ENCODE data around the gene FUZ. TPM values are rescaled to one million over a fixed set of nuclear protein-coding genes. Genes with fewer than 3 reads are reported as not detected.
A peak's percentile ranks its signal among the peaks of the same experiment; 100 is the strongest.

FUZ gene
- total RNA-seq, 2 donors from 2014 or later = 7.6 to 10.0 TPM

DNA sequence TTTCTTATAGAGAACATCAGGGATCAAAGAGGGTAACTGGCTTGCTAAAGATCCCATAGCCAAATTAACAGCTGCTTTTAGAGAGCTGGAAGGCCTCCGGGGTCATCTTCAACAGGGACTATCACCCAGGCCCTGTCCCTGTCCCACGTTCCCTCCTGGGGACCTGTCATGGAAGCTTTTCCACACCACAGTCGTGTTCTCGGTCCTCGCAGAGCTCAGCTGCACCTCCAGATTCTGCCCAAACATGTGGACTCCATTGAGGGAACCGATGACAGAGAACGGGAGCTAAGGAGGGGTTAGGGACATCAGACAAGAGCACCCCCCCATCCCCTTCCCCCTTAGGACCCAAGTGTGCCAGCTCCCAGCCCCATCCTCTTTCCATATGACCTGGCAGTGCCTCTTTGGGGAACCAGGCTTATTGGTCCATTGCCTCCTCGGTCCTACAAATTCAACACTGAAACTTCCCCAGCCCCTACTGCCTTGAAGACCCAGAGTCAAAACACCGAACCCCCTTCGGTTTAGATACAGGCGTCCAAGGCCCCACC, 568 bp downstream of the FUZ start:
- DNase-seq (no peak), ATAC-seq (no peak)
- intact Hi-C loops (cut with DNase I, micrococcal nuclease) = no loop called here

DNA sequence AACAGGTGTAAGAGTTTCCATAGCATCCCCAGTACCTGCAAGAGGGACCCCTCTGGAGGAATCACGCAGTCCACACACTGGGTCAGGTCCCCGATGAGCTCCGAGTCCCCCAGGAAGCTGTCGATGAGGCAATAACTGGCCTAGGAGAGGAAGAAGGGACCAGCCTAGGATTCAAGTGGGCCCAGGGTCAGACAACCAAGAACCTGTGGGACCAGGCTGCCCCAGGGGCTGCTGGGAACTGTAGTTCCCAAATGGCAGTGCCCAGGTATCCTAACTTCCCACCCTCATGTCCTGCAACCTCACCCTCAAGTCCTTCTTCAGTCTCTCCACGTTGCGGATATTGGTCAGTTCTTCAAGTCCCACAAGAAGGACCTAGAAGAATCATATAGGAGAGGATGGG, 1.8 kb downstream of the FUZ start:
- no peak for ATAC-seq

DNA sequence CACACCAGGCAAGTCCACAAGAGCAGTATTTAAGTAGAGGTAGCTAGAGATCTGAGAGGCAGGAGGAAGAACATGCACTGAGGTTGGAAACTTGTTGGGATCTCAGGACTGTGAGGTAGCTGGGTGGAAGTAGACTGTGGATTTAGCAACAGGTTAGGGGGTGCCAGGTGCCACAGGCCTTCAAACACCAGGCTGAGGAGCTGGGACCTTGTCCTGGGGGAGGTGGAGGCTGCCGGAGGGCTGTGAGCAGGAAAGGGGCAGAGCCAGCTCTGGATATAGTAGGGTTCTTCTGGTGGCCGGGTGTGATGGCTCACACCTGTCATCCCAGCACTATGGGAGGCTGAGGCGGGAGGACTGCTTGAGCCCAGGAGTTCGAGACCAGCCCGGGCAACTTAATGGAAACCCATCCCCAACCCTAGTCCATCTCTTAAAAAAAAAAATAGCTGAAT, 3.1 kb downstream of the FUZ start:
- no peak for DNase-seq
- intact Hi-C loops (cut with DNase I, micrococcal nuclease) = no loop called here
- ATAC-seq = no peak

More for the DNA sequence above, 1.8 kb downstream of the FUZ start:
- no peak for DNase-seq
- intact Hi-C loops (cut with DNase I, micrococcal nuclease) = no loop called here

DNA sequence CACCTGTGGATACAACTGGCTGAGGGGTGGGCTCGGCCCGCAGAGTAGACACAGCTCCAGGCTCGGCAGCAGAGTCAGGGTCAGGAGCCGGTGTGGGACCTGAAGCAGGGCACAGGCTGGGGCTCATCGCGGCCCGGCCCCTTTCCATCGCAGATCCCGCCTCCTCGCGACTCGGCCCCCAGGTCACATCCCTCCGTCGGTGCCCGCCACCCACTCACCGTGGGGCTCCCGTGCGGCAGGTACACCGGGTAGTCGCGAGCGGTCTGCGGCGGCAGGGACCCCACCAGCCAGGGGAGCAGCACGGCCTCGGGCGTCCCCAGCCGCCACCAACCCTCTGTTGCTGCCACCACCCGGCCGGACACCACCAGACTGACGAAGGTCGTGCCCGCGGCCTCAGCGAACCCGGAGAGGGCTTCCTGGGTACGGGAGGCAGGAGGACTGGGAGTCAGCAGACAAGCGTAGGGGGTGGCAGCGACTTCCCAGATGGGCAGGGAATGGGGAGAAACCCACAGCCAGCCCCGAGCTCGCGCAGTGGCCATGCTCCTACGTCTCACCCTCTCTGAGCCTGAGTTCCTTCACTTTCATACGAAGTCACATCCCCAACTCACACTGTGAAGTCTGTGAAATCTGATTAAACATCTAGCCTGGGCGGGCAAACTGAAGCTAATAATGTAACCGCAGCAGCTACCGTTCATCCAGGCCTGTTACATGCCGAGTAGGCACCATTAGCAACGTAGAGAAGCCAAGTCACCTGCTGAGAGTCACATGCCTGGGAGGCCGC, 3.7 kb downstream of the FUZ start:
- peak; percentile 49 for ATAC-seq
- intact Hi-C loops (cut with DNase I, micrococcal nuclease) = no loop called here

DNA sequence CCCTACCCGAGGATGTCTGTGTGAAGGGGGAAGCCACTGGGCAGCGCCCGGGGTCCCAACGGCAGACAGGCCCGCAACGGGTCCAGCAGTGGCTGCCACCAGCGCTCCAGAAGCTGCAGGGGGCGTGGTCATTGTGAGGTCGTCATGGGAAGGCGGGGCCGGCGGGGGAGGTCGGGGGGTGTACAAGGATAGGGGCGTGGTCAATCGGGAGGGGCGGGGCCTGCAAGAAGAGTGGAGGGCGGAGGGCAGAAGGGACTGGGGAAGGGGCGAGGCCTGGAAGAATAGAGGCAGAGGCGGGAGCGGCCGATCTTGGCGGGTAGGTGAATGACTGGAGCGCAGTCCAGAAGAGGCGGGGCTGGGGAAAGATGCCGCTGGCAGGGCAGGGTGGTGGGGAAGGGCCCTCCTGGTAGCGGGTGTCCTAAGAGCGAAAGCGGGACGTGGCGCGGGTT, 4.4 kb downstream of the FUZ start:
- intact Hi-C loops (cut with DNase I, micrococcal nuclease) = no loop called here

More for the DNA sequence above, 3.7 kb downstream of the FUZ start:
- peak; percentile 59 to 67 for DNase-seq

DNA sequence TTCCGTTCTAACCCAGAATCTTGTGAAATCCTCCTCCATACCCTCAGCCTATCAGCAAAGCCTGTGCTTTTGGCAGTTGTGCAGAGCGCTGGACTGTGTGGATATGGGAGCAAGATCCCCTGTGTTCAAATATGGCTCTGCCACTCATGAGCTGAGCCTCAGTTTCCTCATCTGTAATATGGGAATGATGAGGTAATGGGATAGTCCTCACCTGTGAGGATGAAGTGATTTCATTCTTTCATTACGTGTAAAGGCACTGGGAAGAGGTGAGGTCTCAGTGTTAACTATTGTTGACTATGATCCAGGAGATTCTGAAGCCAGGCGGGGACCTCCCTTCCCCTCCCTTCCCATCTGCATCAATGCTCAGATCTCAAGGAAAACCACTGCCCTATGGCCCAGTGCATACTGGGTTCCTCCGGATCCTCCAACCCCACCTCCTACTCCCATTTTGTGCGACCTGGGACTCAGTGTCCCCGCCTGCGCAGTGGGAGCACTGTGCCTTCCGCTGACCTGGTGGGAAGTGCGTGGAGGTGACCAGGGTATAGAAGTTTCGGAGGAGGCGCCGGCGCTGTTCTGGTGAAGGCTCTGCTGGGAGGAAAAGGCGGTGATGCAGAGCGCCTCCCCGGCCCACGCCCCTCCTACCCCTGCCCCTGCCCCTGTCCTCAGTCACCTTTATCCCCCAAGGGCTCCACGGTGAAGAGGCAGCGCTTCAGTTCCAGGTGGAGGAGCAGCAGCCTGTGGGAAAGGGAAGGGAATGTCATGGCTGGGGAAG, 5.0 kb downstream of the FUZ start:
- no peak for DNase-seq
- ATAC-seq = no peak
- intact Hi-C loops (cut with DNase I, micrococcal nuclease) = no loop called here

More for the DNA sequence above, 4.4 kb downstream of the FUZ start:
- peak; percentile 93 to 97 for DNase-seq
- peak; percentile 72 for ATAC-seq

DNA sequence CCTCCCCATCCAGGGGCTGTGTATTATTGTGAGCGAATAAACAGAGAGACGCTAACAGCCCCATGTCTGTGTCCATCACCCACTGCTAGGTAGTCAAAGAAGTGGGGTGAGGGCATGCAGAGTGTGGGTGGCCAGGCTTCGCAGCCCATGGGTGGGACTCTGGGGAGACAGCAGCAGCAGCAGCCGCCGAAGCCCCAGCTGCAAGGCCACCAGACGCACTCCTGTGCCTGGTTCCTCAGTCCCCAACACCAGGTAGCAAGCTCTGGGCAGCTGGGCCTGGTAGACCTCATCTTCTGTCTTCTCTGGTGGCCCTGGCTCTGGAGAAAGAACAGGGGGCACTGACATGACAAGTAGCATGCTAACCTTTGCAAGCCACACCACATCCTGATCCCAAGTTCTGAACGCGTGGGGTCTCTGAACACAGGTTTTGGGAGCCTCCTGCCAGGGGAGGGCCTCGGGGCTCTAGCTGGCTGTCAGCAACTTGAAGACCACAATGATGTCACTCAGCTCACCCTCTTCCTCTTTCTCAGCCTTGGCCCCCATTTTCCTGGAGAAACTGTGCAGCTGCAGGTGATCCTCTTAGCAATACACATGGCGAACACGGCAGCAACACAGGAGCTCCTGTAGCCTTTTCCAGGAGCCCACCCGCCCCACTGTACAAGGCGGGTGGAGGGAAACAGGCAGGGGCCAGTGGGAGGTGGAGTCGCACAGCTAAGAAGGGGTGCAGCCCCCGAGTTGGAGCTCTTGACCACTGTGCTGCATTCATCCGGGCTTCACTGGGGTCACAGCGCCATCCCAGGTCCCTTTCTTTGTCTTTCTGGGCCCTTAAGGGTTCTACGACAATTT, 5.8 kb downstream of the FUZ start:
- no peak for DNase-seq
- ATAC-seq = no peak
- intact Hi-C loops (cut with DNase I, micrococcal nuclease) = no loop called here

DNA sequence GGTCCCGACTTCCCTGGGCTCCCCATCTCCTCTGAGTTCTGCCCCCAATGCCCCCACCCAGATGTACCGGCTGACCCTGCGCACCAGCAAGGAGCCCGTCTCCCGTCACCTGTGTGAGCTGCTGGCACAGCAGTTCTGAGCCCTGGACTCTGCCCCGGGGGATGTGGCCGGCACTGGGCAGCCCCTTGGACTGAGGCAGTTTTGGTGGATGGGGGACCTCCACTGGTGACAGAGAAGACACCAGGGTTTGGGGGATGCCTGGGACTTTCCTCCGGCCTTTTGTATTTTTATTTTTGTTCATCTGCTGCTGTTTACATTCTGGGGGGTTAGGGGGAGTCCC, 6.5 kb downstream of the FUZ start:
- no peak for ATAC-seq
- intact Hi-C loops (cut with DNase I, micrococcal nuclease) = no loop called here
- DNase-seq = no peak

DNA sequence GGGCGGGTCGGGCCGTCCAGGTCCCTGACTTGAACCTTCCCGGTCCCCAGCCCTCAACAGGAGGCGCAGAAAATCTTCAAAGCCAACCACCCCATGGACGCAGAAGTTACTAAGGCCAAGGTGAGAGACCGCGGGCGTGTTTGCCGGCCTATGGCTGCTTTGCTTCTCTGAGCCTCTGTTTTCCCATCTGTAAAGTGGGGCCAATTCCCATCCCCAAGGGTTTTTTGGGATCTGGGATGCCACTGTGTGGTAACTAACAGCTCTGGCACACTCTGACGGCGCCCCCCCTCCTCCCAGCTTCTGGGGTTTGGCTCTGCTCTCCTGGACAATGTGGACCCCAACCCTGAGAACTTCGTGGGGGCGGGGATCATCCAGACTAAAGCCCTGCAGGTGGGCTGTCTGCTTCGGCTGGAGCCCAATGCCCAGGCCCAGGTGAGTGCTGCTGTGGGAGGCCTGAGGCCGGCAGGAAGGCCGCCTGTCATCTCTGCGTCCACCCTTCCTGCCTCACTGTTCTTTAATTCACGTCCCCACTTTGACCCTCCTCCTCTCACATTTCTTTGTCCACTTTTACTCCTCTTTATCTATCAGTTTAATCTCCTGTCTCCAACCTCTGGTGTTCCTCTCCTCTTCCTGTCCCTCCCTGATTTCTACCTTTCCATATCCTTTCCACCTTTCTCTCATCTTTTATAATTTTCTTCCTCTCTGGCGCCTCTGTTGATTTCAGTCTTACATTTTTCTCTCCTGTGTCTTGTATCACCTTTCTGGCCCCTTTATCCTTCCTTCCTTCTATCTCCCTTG, 7.1 kb downstream of the FUZ start:
- ATAC-seq (no peak), DNase-seq (no peak)
- intact Hi-C loops (cut with DNase I, micrococcal nuclease) = no loop called here

DNA sequence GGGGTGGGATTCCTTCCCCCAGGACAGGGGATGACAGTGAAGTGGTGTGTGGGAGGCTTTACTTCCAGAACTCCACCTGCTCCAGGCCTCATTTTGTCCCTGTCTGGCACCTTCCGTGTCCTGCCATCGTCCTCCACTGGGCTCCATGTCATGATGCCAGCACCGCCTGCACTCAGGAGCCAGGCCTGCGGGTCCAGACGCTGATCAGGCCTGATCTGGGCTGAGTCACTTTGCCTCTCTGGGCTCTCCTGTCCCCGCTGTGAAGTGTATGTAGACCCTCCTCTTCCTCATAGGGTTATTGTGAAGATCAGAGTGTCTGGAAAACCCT, 9.6 kb downstream of the FUZ start:
- no peak for ATAC-seq
- DNase-seq = no peak
- intact Hi-C loops (cut with DNase I, micrococcal nuclease) = no loop called here

DNA sequence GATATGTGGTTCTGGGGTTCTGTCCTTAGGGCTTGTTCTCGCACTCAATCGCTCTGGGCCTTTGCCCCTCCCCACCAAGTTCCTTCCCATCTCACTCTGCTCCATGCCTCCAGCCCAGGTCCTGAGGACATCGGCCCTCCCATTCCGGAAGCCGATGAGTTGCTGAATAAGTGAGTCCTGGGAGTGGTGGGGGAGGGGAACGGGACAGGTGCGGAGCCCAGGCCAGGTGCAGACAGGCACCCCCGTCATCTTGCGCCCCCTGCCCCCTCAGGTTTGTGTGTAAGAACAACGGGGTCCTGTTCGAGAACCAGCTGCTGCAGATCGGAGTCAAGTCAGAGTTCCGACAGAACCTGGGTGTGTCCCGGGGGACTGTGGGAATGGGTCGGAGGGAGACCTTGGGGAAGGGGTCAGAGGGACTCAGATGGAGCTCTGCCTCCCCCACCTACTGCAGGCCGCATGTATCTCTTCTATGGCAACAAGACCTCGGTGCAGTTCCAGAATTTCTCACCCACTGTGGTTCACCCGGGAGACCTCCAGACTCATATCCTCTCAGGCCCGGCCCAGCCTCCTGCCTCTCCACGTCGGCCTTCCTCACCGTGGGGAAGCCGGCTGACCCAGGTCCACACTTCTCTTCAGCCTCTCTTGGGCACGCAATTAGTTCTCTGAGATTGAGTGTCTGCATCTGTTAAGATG, 10.1 kb downstream of the FUZ start:
- ATAC-seq (peak; percentile 38), DNase-seq (peak in 1 of 2 donors; percentile 50)

DNA sequence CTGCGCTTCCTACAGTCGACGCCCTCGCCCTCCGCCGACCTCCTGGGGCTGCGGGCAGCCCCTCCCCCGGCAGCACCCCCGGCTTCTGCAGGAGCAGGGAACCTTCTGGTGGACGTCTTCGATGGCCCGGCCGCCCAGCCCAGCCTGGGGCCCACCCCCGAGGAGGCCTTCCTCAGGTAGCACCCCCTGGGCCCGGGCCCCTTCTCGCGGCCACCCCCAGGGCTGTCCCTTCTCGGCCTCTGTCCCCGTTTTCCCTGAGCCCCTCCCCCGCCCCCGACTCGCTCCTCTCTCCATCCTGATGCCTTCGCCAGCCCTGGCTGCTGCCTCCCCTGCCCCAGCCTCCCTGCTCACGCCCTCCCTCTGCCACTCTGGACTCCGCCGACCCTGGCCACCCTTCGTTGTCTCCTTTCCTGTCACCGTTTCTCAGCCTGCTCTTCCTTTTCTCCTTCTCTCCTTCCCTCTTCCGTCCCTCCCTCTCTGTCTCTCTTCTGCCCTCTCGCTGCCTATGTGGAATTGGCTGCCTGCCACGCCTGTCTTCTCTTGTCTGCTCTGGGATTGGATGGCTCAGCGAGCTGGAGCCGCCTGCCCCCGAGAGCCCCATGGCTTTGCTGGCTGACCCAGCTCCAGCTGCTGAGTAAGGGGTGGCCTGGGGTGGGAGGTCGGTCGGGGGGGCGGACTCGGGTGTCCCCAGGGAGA, 11.0 kb downstream of the FUZ start:
- peak; percentile 61 for ATAC-seq
- peak; percentile 77 to 81 for DNase-seq
- intact Hi-C loops (cut with DNase I, micrococcal nuclease) = no loop called here

More for the DNA sequence above, 10.1 kb downstream of the FUZ start:
- intact Hi-C loops (cut with DNase I, micrococcal nuclease) = no loop called here

DNA sequence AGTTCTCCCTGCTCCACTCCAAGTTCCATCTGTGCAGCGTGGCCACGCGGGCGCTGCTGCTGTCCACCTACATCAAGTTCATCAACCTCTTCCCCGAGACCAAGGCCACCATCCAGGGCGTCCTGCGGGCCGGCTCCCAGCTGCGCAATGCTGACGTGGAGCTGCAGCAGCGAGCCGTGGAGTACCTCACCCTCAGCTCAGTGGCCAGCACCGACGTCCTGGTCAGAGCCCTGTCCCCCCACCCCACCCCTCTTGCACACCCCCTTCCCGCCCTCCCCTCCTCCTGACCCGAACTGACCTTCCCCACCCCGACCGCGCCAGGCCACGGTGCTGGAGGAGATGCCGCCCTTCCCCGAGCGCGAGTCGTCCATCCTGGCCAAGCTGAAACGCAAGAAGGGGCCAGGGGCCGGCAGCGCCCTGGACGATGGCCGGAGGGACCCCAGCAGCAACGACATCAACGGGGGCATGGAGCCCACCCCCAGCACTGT, 11.6 kb downstream of the FUZ start:
- ATAC-seq = no peak
- DNase-seq = no peak
- intact Hi-C loops (cut with DNase I, micrococcal nuclease) = no loop called here

DNA sequence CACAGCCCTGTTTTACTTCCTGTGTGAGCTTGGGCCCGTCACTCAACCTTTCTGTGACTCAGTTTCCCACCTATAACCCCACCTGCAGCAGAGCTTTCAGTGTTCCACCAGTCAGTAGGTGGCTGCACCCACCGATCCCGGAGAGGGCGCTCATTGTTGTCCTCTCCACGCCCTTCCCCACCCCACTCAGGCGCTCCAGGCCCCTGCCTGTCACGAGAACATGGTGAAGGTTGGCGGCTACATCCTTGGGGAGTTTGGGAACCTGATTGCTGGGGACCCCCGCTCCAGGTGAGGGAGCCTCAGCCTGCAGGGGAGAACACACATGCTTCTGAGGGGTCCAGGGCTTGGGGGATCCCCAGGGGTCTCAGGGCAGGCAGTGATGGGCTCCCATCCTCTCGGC, 12.3 kb downstream of the FUZ start:
- no peak for DNase-seq
- no peak for ATAC-seq
- intact Hi-C loops (cut with DNase I, micrococcal nuclease) = no loop called here

DNA sequence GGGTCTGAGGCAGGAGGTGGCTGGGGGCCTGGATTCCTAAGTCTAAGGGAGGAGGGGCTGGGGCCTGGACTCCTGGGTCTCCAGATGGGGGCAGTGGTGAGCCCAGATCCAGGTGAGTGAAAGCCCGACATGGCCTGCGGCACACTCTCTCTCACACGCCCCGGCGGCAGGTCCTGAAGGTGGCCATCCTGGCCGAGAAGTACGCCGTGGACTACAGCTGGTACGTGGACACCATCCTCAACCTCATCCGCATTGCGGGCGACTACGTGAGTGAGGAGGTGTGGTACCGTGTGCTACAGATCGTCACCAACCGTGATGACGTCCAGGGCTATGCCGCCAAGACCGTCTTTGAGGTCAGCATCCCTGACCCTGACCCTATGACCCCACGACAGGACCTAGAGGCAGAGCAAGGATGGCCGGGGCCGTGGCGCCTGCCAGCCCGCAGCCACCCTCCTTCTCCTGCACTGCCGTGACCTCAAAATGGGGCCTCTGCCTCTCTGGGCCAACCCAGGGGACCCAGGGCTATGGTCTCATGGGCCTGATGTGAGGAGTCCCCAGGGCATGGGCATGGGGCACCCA, 13.2 kb downstream of the FUZ start:
- DNase-seq (no peak), ATAC-seq (no peak)
- intact Hi-C loops (cut with DNase I, micrococcal nuclease) = no loop called here

DNA sequence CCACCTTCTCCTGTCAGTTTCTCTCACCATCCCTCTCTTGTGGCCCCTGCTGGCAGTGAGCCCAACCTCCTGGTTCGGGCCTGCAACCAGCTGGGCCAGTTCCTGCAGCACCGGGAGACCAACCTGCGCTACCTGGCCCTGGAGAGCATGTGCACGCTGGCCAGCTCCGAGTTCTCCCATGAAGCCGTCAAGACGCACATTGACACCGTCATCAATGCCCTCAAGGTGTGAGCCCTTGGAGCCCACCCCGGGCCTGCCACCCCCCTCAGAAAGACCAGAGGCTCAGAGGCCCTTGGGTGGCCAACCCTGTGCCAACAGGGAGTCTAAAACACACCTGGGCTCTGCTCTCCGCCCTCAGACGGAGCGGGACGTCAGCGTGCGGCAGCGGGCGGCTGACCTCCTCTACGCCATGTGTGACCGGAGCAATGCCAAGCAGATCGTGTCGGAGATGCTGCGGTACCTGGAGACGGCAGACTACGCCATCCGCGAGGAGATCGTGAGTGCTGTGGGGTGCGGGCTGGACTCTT, 13.8 kb downstream of the FUZ start:
- DNase-seq = no peak
- ATAC-seq = no peak
- intact Hi-C loops (cut with DNase I, micrococcal nuclease) = no loop called here

DNA sequence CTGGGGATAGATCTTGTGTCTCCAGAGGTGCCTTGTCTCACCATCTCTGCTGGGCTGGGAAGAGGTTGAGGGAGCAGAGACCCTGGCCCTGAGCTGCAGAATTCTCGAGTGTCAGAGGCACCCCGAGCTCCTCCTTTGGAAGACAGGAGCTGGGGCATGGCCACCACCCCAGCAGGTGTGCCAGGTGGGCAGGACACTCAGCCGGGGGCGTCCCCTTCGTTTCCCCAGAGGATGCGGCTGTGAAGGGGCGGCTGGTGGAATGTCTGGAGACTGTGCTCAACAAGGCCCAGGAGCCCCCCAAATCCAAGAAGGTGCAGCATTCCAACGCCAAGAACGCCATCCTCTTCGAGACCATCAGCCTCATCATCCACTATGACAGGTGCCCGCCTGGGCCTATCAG, 14.5 kb downstream of the FUZ start:
- DNase-seq = no peak
- ATAC-seq = no peak
- intact Hi-C loops (cut with DNase I, micrococcal nuclease) = no loop called here
